Esophagus squamous epithelium (tissue), 4 donors: ENCODE results near the gene VIPR1.

Experiments used
- CTCF ChIP-seq, 6 experiments: fragments of 450-650 bp in 4 of 6; fragments of 200-600 bp in 2 of 6; sonication (generic) in 2 of 6; IDR thresholded peaks; one replicate each; pipeline ENCODE4 v1.5.1; 2016 to 2019; ENCODE audit warnings: antibody characterized with exemption in 6 of 6, mild to moderate bottlenecking in 4 of 6, moderate library complexity in 4 of 6
- POLR2A ChIP-seq, 4 donors: fragments of 450-650 bp; IDR thresholded peaks; one replicate each; pipeline ENCODE4 v1.6.1; 2017; ENCODE audit warnings: antibody characterized with exemption in 4 of 4, mild to moderate bottlenecking in 4 of 4, moderate library complexity in 3 of 4

- TF ChIP-seq POLR2A (IDR thresholded peaks at IDR 0.05) (no peak), CTCF (IDR thresholded peaks at IDR 0.05) (no peak)
These were observed 17.1 kb downstream of the VIPR1 start for GRCh38 chr3:42519568-42519962.
